DND-41 (cell line): ENCODE measurements around the gene HEXIM1.

Source experiments
- EZH2 ChIP-seq: IDR thresholded peaks from 3 replicates; pipeline ENCODE4 v1.6.1; 2012; ENCODE audit warnings: borderline replicate concordance, low read depth, mild to moderate bottlenecking, moderate library complexity, low read length, inconsistent platforms; ENCODE audit not compliant: severe bottlenecking
- TF ChIP-seq, protein P1 (sequence below): IDR thresholded peaks from 2 replicates; pipeline ENCODE4 v1.5.1; 2012; ENCODE audit warnings: borderline replicate concordance, low read length, moderate library complexity, mild to moderate bottlenecking; ENCODE audit not compliant: poor library complexity, severe bottlenecking; ENCODE audit errors: extremely low read depth

DNA sequence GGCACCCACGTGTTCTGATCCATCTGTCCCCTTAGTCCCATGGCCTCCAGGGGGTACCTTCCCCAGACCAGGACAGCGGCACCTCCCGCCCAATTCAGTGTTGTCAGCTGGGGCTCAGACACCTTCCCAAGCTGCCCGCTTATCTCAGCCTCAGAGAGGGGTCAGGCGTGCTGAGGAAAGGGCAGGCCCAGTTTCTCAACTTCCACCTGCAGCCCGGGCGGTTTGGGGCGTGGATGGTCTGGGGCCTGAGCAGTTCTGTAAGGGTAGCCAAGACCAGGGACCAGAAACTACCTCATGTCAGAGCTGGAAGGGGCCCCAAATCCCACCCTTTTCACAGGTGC lies 21.1 kb upstream of the HEXIM1 start:
- TF ChIP-seq, protein P1, sequence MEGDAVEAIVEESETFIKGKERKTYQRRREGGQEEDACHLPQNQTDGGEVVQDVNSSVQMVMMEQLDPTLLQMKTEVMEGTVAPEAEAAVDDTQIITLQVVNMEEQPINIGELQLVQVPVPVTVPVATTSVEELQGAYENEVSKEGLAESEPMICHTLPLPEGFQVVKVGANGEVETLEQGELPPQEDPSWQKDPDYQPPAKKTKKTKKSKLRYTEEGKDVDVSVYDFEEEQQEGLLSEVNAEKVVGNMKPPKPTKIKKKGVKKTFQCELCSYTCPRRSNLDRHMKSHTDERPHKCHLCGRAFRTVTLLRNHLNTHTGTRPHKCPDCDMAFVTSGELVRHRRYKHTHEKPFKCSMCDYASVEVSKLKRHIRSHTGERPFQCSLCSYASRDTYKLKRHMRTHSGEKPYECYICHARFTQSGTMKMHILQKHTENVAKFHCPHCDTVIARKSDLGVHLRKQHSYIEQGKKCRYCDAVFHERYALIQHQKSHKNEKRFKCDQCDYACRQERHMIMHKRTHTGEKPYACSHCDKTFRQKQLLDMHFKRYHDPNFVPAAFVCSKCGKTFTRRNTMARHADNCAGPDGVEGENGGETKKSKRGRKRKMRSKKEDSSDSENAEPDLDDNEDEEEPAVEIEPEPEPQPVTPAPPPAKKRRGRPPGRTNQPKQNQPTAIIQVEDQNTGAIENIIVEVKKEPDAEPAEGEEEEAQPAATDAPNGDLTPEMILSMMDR = no peak
- no peak for TF ChIP-seq EZH2
